Prostate gland (tissue), 2 donors: ENCODE data around the gene CADPS2. TPM values are rescaled to one million over a fixed set of nuclear protein-coding genes. Genes with fewer than 3 reads are reported as not detected.

ENCODE experiments used
- DNase-seq: peaks from one replicate; pipeline ENCODE4 v3.0.0-alpha.2; 2019; ENCODE audit warnings: low spot score
- H3K27ac ChIP-seq, 2 donors: fragments of 200-600 bp; sonication (generic); 2 replicates each; pipeline ENCODE4 v1.5.1; 2017 to 2019
- H3K27me3 ChIP-seq: fragments of 200-600 bp; sonication (generic); replicated peaks from 2 replicates; pipeline ENCODE4 v1.5.1; 2019; ENCODE audit not compliant: insufficient read depth
- H3K36me3 ChIP-seq, 2 donors: fragments of 200-600 bp; sonication (generic); 1 replicate in 1 of 2; 2 replicates in 1 of 2; pipeline versions ENCODE4 v1.5.1 to v1.8.1; 2017 to 2019
- H3K4me1 ChIP-seq: fragments of 200-600 bp; sonication (generic); replicated peaks from 2 replicates; pipeline ENCODE4 v1.5.1; 2019
- H3K4me3 ChIP-seq, 2 donors: fragments of 200-600 bp; sonication (generic); 2 replicates each; pipeline ENCODE4 v1.5.1; 2017 to 2019
- H3K9me3 ChIP-seq: fragments of 200-600 bp; sonication (generic); 2 replicates; pipeline ENCODE4 v1.5.1; 2017
- POLR2A ChIP-seq: fragments of 450-650 bp; IDR thresholded peaks from one replicate; pipeline ENCODE4 v1.6.1; 2016; ENCODE audit warnings: antibody characterized with exemption, mild to moderate bottlenecking
- POLR2AphosphoS5 ChIP-seq: sonication (generic); formaldehyde crosslinking; IDR thresholded peaks from one replicate; pipeline ENCODE4 v1.6.1; 2017; ENCODE audit warnings: antibody characterized with exemption
- WGBS: methylation state at CpG from one replicate; pipeline ENCODE4 v1.1.5; 2018; 5-methylcytosine and 5-hydroxymethylcytosine counted together
- intact Hi-C: fragments of 100-400 bp; cut with DNase I; formaldehyde crosslinking; loops from one replicate; pipeline ENCODE4 v1.14.2; 2022
- total RNA-seq, 2 donors: library from RNA; depleted of rRNA; stranded (reverse); fragments of >200 nt; gene quantifications; one replicate each; pipeline ENCODE4 v1.1.0, GENCODE V29; 2016
- TF ChIP-seq, protein P1 (sequence below), 4 experiments: fragments of 200-600 bp in 2 of 4; fragments of 450-650 bp in 2 of 4; sonication (generic) in 2 of 4; IDR thresholded peaks; 1 replicate in 3 of 4; 2 replicates in 1 of 4; pipeline ENCODE4 v1.5.1; 2016 to 2019; ENCODE audit warnings: antibody characterized with exemption in 4 of 4, mild to moderate bottlenecking in 2 of 4, moderate library complexity in 2 of 4

Gene CADPS2
- total RNA-seq, 2 donors from 2014 or later, result 22.2 to 50.4 TPM

DNA sequence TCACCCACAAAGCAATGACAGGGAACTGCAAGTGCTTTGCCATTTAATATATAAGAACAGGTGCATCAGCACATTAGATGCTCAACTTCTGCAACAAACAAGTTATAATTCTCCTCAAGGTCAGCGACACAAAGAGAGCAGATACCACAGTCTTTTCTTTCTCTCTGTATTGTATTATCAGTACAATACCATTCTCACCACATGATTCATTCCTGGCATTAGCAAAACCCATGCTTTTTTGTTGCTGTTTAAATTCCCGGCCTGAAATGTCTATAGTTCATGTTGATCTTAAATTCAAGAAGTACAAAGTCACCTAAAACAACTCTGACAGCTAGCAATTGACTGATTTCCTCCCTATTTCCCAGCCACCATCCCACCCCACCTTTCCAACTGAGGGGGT lies 469.9 kb downstream of the CADPS2 start:
- Histone ChIP-seq H3K4me3 (no peak overlapping the region), H3K27ac (no peak overlapping the region), H3K36me3 (no peaks in the 10 kb centered on the region), H3K9me3 (no peaks in the 10 kb centered on the region), H3K27me3 (no peaks in the 10 kb centered on the region), H3K4me1 (no peaks in the 10 kb centered on the region)
- TF ChIP-seq POLR2A, result no peak
- no peak for TF ChIP-seq POLR2AphosphoS5
- TF ChIP-seq, protein P1, sequence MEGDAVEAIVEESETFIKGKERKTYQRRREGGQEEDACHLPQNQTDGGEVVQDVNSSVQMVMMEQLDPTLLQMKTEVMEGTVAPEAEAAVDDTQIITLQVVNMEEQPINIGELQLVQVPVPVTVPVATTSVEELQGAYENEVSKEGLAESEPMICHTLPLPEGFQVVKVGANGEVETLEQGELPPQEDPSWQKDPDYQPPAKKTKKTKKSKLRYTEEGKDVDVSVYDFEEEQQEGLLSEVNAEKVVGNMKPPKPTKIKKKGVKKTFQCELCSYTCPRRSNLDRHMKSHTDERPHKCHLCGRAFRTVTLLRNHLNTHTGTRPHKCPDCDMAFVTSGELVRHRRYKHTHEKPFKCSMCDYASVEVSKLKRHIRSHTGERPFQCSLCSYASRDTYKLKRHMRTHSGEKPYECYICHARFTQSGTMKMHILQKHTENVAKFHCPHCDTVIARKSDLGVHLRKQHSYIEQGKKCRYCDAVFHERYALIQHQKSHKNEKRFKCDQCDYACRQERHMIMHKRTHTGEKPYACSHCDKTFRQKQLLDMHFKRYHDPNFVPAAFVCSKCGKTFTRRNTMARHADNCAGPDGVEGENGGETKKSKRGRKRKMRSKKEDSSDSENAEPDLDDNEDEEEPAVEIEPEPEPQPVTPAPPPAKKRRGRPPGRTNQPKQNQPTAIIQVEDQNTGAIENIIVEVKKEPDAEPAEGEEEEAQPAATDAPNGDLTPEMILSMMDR (IDR thresholded peaks at IDR 0.05), result no peak
- intact Hi-C loops, result no loop called here
- WGBS, result 70% methylated on average over 2 of the region's 2 CpGs
- DNase-seq, result no peak

DNA sequence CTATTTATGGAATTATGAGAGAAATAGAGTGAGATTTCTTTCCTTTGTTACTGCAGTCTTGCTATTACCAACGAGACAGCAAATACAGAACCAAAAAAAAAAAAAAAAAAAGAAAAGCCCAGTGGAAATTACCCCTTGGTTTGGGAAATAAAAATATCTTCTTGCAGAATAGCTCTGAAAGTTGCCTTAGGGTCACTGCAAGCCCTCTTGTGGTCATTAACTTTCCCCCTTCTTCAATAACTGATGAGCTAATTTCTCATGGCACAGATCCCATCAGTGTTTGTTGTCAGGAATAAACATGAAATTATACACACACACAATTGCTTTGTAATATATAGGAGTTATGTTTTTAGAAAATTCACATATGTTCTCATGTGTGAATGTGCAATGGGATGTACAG lies 470.8 kb downstream of the CADPS2 start:
- DNase-seq, result no peak

DNA sequence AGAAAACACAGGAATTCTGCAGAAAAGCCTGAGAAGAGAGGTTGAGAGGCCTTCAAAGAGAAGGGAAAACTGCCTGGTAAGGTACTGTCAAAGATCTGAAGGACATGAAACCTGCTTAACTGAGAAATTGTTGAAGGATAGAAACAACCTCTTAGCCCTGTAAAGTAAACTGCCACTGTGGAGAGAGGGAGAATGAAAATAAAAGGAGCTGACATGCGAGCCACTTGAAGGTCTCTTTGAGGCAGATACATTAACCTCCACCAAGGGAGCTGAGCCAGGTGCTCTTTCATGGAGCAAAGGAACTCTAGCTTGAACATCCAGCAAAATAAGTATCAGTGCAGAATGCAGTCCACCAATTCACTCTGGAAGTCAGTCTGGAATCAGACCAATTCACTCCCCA lies 472.9 kb downstream of the CADPS2 start:
- H3K27me3 ChIP-seq, result no peaks in the 10 kb centered on the region
- no peaks in the 10 kb centered on the region for H3K9me3 ChIP-seq
- H3K27ac ChIP-seq, result no peak overlapping the region
- intact Hi-C loops, result no loop called here
- no peak for DNase-seq
- TF ChIP-seq, protein P1 (IDR thresholded peaks at IDR 0.05), result no peak
- TF ChIP-seq POLR2AphosphoS5 (no peak), POLR2A (no peak)
- no peaks in the 10 kb centered on the region for H3K36me3 ChIP-seq
- H3K4me3 ChIP-seq, result no peak overlapping the region
- WGBS, result 89% methylated on average over 1 of the region's 1 CpG
- no peaks in the 10 kb centered on the region for H3K4me1 ChIP-seq

More for the DNA sequence above, 470.8 kb downstream of the CADPS2 start:
- intact Hi-C loops, result no loop called here
- no peaks in the 10 kb centered on the region for H3K4me1 ChIP-seq
- no peak overlapping the region for H3K27ac ChIP-seq
- no peak overlapping the region for H3K4me3 ChIP-seq
- TF ChIP-seq, protein P1 (IDR thresholded peaks at IDR 0.05), result no peak
- no peak for TF ChIP-seq POLR2AphosphoS5
- no peak for TF ChIP-seq POLR2A
- H3K36me3 ChIP-seq, result no peaks in the 10 kb centered on the region
- no peaks in the 10 kb centered on the region for H3K9me3 ChIP-seq
- 48% methylated on average over 1 of the region's 1 CpG for WGBS
- no peaks in the 10 kb centered on the region for H3K27me3 ChIP-seq

DNA sequence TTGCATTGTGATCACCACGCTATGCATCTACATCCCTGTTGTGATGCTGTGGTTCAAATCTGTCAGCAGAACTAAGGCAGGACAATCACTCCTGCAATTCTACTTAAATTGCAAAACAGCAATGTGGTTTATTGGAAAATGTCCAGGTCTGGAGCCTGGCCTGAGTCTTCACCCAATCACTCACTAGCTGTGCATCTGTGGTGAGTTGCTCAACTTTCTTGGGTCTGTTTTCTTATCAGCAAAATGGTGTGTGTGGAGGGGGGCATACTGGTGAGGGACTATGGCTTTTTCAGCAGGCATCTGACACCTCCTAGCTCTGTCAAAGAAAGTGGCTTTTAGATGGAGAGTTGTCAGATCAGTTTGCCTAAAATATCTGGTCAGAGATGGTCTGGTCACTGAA lies 473.4 kb downstream of the CADPS2 start:
- H3K4me3 ChIP-seq, result no peak overlapping the region
- TF ChIP-seq POLR2A (no peak), POLR2AphosphoS5 (no peak)
- TF ChIP-seq, protein P1 (IDR thresholded peaks at IDR 0.05), result no peak
- WGBS, result 90% methylated on average over 1 of the region's 1 CpG
- no peak overlapping the region for H3K27ac ChIP-seq
- no peaks in the 10 kb centered on the region for H3K9me3 ChIP-seq
- H3K27me3 ChIP-seq, result no peaks in the 10 kb centered on the region
- no peak for DNase-seq
- no peaks in the 10 kb centered on the region for H3K36me3 ChIP-seq
- intact Hi-C loops, result no loop called here
- H3K4me1 ChIP-seq, result no peaks in the 10 kb centered on the region

DNA sequence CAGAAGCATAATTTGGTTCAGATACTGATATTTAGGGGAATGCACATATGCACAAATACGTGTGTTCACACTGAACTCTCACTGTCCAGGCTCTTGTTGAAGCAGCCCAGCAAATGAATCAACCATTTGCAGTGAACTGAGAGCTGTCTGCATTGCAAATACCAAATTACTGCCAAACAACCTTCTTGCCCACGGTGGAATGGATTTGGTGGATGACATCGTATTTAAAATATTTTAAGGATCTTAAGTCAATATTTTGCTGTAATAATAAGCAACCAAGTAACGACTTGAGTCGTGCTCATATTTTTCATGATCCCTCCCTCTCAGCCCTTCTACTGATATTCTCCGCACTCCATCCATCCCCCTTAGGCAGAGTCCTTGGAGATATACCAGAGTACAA lies 473.8 kb downstream of the CADPS2 start:
- TF ChIP-seq, protein P1 (IDR thresholded peaks at IDR 0.05), result no peak
- no peak for TF ChIP-seq POLR2AphosphoS5
- no peak overlapping the region for H3K4me3 ChIP-seq
- no peak for DNase-seq
- no peaks in the 10 kb centered on the region for H3K4me1 ChIP-seq
- WGBS, result 79% methylated on average over 6 of the region's 6 CpGs
- H3K9me3 ChIP-seq, result no peaks in the 10 kb centered on the region
- H3K27me3 ChIP-seq, result no peaks in the 10 kb centered on the region
- no peaks in the 10 kb centered on the region for H3K36me3 ChIP-seq
- intact Hi-C loops, result no loop called here
- H3K27ac ChIP-seq, result no peak overlapping the region
